ENCODE results near the gene LTBP2.

GRCh38 chr14:74508844-74509428 lies 103.1 kb downstream of the LTBP2 start:
- TF ChIP-seq EP300 (IDR thresholded peaks at IDR 0.05): no peak
- TF ChIP-seq CTCF (IDR thresholded peaks at IDR 0.05): no peak

Measured in sigmoid colon (tissue), 4 donors.